MM.1S (cell line): Measurements from ENCODE around the gene TMEM150B.

Experiments
- DNase-seq: peaks from one replicate; pipeline ENCODE4 v3.0.0-alpha.2; 2015
- H2AFZ ChIP-seq: fragments of 300-600 bp; sonication (generic); 2 replicates; pipeline ENCODE4 v1.6.0; 2016; ENCODE audit warnings: antibody characterized with exemption, low read length
- H3F3A ChIP-seq: fragments of 300-600 bp; sonication (generic); 2 replicates; pipeline ENCODE4 v1.6.1; 2016; ENCODE audit warnings: mild to moderate bottlenecking, antibody characterized with exemption, low read length, moderate library complexity, mixed read lengths; ENCODE audit not compliant: insufficient read depth
- H3K27ac ChIP-seq: fragments of 300-600 bp; sonication (generic); 2 replicates; pipeline ENCODE4 v1.5.1; 2016; ENCODE audit warnings: mild to moderate bottlenecking, low read length
- H3K27me3 ChIP-seq: fragments of 300-600 bp; sonication (generic); replicated peaks from 2 replicates; pipeline ENCODE4 v1.6.0; 2016; ENCODE audit warnings: low read length; ENCODE audit not compliant: insufficient read depth
- H3K36me3 ChIP-seq: fragments of 300-600 bp; sonication (generic); replicated peaks from 2 replicates; pipeline ENCODE4 v1.6.1; 2016; ENCODE audit warnings: mild to moderate bottlenecking, low read length, mixed read lengths; ENCODE audit not compliant: insufficient read depth
- H3K4me1 ChIP-seq: fragments of 300-600 bp; sonication (generic); 2 replicates; pipeline ENCODE4 v1.6.1; 2016; ENCODE audit warnings: low read length, mixed read lengths
- H3K4me2 ChIP-seq: fragments of 300-600 bp; sonication (generic); 2 replicates; pipeline ENCODE4 v1.6.0; 2016; ENCODE audit warnings: low read depth, low read length
- H3K4me3 ChIP-seq: fragments of 300-600 bp; sonication (generic); 2 replicates; pipeline ENCODE4 v1.5.1; 2016; ENCODE audit warnings: low read length, mixed read lengths
- H3K79me2 ChIP-seq: fragments of 300-600 bp; sonication (generic); 2 replicates; pipeline ENCODE4 v1.6.1; 2016; ENCODE audit warnings: mixed run types, low read length, mixed read lengths
- H3K9ac ChIP-seq: fragments of 300-600 bp; sonication (generic); 2 replicates; pipeline ENCODE4 v1.6.1; 2016; ENCODE audit warnings: low read length, mixed read lengths
- H3K9me2 ChIP-seq: fragments of 300-600 bp; sonication (generic); replicated peaks from 2 replicates; pipeline ENCODE4 v1.6.1; 2016; ENCODE audit warnings: mild to moderate bottlenecking, low read length, mixed read lengths; ENCODE audit not compliant: insufficient read depth
- H3K9me3 ChIP-seq: fragments of 300-600 bp; sonication (generic); replicated peaks from 2 replicates; pipeline ENCODE4 v1.6.1; 2016; ENCODE audit warnings: mild to moderate bottlenecking, low read length, mixed read lengths; ENCODE audit not compliant: insufficient read depth
- H4K20me1 ChIP-seq: fragments of 300-600 bp; sonication (generic); 2 replicates; pipeline ENCODE4 v1.6.1; 2016; ENCODE audit warnings: mild to moderate bottlenecking, low read length, moderate library complexity, mixed read lengths; ENCODE audit not compliant: insufficient read depth
- EZH2 ChIP-seq: fragments of 300-600 bp; sonication (generic); optimal IDR thresholded peaks from 2 replicates; pipeline ENCODE3; 2017; ENCODE audit warnings: low read depth, mild to moderate bottlenecking, antibody characterized with exemption, low read length, mixed read lengths
- EZH2phosphoT487 ChIP-seq: fragments of 300-600 bp; sonication (generic); IDR thresholded peaks from 2 replicates; pipeline ENCODE4 v1.6.1; 2018; ENCODE audit warnings: antibody characterized with exemption, low read length
- TF ChIP-seq, protein P1 (sequence below): fragments of 300-600 bp; sonication (generic); IDR thresholded peaks from 2 replicates; pipeline ENCODE4 v1.5.1; 2016; ENCODE audit warnings: antibody characterized with exemption, low read length, mixed read lengths

TMEM150B gene

DNA sequence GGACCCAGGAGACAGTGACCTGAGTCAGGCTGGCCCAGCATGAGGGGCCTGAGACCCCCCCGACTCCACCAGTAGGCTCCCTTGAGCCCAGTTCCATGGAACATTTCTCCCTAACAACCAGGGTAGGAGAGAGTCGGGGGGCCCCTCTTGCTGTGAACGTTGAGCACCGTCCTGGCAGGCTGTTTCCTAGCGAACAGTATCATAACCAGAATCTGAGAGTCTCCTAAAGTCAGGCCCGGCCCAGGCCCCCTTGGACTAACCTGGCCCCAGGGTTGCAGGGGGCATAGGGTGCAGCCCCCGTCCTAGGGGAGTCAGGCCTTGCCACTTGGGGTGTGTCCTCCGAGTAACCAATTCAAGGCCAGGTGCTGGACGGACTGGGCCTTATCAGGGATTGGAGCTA lies 13.7 kb downstream of the TMEM150B start:
- H3K9me2 ChIP-seq = no peaks in the 10 kb centered on the region
- H2AFZ ChIP-seq = no peak overlapping the region
- no peaks in the 10 kb centered on the region for H3K27me3 ChIP-seq
- H3K27ac ChIP-seq = no peak overlapping the region
- H3K79me2 ChIP-seq = peaks cover 5% of the 10 kb centered on the region; the same call in 1 of the 2 replicates
- H3K4me3 ChIP-seq = no peak overlapping the region
- H3F3A ChIP-seq = peaks cover 12% of the 10 kb centered on the region
- no peak overlapping the region for H3K9ac ChIP-seq
- no peaks in the 10 kb centered on the region for H4K20me1 ChIP-seq
- no peak for DNase-seq
- no peaks in the 10 kb centered on the region for H3K36me3 ChIP-seq
- peaks cover 14% of the 10 kb centered on the region for H3K4me1 ChIP-seq
- H3K9me3 ChIP-seq = no peaks in the 10 kb centered on the region
- no peak overlapping the region for H3K4me2 ChIP-seq
- TF ChIP-seq, protein P1, sequence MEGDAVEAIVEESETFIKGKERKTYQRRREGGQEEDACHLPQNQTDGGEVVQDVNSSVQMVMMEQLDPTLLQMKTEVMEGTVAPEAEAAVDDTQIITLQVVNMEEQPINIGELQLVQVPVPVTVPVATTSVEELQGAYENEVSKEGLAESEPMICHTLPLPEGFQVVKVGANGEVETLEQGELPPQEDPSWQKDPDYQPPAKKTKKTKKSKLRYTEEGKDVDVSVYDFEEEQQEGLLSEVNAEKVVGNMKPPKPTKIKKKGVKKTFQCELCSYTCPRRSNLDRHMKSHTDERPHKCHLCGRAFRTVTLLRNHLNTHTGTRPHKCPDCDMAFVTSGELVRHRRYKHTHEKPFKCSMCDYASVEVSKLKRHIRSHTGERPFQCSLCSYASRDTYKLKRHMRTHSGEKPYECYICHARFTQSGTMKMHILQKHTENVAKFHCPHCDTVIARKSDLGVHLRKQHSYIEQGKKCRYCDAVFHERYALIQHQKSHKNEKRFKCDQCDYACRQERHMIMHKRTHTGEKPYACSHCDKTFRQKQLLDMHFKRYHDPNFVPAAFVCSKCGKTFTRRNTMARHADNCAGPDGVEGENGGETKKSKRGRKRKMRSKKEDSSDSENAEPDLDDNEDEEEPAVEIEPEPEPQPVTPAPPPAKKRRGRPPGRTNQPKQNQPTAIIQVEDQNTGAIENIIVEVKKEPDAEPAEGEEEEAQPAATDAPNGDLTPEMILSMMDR = no peak
- no peak for TF ChIP-seq EZH2phosphoT487
- TF ChIP-seq EZH2 = no peak

DNA sequence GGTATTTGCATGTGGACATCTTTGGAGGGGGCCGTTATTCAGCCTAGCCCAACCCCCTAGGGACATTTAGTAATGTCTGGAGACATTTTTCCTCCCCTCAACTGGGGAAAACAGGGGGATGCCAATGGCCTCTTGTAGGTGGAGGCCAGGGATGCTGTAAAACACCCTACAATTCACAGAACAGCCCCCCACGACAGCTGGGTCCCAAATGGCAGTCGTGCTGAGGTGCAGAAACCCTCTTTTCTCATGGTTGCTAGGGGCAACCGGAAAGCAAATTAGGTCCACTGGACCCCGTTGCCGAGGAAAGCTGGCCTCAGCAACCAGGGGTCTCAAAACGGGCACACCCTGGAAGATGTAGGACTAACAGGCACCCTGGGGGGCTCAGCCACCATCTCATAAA lies 14.6 kb downstream of the TMEM150B start:
- DNase-seq = no peak
- no peaks in the 10 kb centered on the region for H3K36me3 ChIP-seq
- H3K27ac ChIP-seq = no peak overlapping the region
- no peaks in the 10 kb centered on the region for H4K20me1 ChIP-seq
- H3K9ac ChIP-seq = no peak overlapping the region
- no peak overlapping the region for H3K4me3 ChIP-seq
- H3K4me2 ChIP-seq = no peak overlapping the region
- H3K4me1 ChIP-seq = peaks cover 14% of the 10 kb centered on the region
- H3F3A ChIP-seq = peaks cover 12% of the 10 kb centered on the region
- TF ChIP-seq, protein P1 = no peak
- peaks cover 5% of the 10 kb centered on the region; the same call in 1 of the 2 replicates for H3K79me2 ChIP-seq
- H3K9me2 ChIP-seq = no peaks in the 10 kb centered on the region
- H2AFZ ChIP-seq = no peak overlapping the region
- H3K27me3 ChIP-seq = no peaks in the 10 kb centered on the region
- H3K9me3 ChIP-seq = no peaks in the 10 kb centered on the region

DNA sequence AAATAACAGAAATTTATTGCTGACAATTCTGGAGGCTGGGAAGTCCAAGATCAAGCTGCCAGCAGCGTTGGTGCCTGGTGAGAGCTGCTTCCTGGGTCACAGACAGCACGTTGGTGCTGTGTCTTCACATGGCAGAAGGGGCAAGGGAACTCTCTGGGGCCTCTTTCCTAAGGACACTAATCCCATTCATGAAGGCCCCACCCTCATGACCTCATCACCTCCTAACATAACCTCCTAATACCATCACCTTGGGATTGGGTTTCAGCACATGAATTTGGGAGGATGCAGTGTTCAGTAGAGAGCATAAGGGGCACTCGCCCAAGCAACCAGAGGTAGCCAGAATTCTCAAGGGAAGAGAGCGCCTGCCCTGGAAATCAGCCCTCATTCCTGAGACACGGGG lies 15.7 kb downstream of the TMEM150B start:
- Histone ChIP-seq H4K20me1 (no peaks in the 10 kb centered on the region), H3K36me3 (no peaks in the 10 kb centered on the region), H2AFZ (no peak overlapping the region), H3K9me2 (no peaks in the 10 kb centered on the region), H3K27me3 (no peaks in the 10 kb centered on the region), H3F3A (peaks cover 12% of the 10 kb centered on the region), H3K4me2 (no peak overlapping the region), H3K4me1 (peaks cover 14% of the 10 kb centered on the region), H3K27ac (no peak overlapping the region; the same call in 1 of the 2 replicates), H3K4me3 (no peak overlapping the region), H3K79me2 (peaks cover 5% of the 10 kb centered on the region; the same call in 1 of the 2 replicates), H3K9ac (no peak overlapping the region), H3K9me3 (no peaks in the 10 kb centered on the region)
- no peak for DNase-seq
- TF ChIP-seq EZH2phosphoT487 = no peak
- TF ChIP-seq, protein P1 = no peak
- no peak for TF ChIP-seq EZH2
